NCI-H2196 (cell line): Measurements from ENCODE around the gene SLC30A1.

ENCODE experiments used
- DNase-seq: peaks from one replicate; lab custom pipeline; 2025; ENCODE audit not compliant: unreplicated experiment; lab: John Stamatoyannopoulos, UW

Gene SLC30A1

DNA sequence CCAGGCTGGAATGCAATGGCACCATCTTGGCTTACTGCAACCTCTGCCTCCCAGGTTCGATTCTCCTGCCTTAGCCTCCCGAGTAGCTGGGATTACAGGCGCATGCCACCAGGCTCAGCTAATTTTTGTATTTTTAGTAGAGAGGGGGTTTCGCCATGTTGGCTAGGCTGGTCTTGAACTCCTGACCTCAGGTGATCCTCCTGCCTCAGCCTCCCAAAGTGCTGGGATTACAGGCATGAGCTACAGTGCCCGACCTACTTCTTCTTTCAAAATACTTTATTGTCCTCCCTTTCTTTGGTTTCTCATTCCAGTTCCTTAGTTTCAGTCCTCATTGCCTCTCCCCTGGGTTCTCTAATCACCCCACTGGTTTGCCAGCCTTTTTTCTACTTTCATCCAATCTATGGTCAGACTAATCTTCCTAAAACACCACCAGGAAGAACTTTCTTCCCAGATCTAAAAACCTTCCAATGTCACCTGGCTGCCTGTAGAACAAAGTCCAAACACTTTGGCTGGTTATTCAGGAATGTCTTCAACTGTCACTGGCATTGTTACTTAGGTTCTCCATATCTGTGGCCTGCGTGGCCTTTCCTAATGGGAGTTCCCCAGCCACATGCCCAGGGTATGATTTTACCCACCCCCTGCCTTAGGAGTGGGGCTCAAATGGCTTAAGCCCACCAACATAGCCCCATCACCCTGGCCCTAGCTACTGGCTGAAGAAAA, 29.0 kb upstream of the SLC30A1 start:
- no peak for DNase-seq

DNA sequence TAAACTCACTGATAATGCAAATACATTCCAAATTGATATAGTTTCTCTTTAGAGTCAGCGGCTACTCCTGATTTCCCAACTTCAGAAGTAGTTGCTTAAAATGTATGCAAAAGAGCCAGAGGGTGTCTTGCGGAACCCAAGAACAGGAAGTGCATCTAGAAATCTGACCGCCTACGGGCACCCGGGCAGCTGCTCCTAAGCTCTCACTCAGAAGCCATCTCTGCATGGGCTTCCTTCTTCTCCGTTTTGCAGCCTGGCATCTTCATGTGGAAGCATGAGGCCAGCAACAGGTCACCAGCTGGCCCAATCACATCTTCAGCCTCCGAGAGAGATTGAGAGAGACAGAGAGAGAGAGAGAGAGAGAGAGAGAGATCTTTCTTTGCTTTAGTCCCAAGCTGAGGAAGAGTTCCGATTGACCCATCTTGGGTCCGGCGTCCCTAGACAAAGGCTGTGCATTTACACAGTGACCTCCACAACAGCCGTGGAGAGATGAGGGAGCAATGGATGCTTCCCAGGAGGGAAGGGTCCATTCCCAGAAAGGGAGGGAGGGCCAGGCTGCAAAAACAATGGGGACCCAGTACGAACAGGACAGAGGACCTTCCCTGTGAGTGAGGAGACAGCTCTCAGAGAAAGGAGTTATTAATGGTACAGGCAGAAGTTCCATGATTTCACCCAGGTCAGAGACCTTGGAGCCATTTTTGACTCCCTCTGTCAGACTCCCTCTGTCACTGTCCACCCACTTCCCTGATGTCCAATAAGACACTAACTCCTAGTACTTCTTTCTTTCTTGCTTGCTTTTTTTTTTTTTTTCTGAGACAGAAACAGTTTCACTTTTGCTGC, 28.2 kb upstream of the SLC30A1 start:
- no peak for DNase-seq

DNA sequence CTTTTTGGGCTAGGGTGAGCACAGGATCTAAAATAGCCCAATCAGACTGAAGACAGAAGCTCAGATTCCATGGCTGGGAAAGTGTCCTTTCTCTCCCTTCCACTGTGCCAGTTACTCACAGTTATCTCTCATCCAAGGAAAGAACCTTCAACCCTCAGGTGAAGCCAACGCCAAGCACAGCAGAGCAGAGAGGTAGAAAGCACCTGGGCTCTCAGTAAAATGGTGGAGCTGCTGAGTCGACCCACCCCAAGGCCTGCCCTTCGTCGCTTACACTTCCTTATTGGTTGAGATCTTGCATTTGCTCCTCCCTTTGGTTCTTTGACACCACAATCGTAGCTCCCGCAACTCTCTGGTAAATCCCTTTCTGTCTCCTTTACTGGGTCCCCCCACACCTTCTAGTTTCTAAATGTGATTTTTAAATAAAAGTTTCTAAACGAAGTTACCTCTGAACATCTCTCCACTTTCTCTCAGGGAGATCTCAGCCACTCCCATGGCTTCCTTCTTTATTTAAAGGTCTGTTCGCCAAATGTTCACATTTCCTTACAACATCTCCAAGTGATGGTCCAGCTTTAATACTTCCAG, 27.5 kb upstream of the SLC30A1 start:
- no peak for DNase-seq

DNA sequence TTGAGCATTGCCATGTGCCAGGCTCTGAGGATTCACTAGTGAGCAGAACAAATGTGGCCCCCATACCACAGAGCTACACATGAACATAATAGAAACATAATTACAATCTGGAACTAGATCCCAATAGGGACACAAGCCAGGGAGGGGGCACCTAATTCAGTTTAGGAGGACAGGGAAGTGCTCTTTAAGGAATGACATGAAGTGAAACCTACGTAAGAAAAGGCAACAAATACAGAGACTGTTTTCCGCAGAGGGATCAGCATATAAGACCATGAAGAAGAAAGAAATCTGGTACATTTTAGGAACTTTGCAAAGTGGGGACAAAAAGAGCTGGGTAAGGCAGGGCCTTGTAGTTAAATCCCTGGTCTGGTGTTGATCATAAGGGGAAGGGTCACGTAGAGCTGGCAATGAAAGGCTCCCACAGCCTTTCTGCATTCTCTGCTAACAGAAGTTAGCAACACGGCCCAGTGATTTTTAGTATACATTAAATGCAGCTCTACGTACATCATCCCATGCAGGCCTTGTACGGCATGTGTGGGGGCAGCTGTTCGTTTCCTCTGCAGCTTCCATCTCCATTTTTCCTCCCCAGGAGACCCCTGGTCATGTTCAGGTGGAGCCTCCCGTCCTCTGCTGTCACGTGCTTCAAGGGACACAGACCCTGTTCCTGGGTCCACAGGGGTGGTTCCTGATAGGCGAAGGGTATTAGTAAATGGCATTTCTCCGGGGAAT, 26.8 kb upstream of the SLC30A1 start:
- DNase-seq = no peak

DNA sequence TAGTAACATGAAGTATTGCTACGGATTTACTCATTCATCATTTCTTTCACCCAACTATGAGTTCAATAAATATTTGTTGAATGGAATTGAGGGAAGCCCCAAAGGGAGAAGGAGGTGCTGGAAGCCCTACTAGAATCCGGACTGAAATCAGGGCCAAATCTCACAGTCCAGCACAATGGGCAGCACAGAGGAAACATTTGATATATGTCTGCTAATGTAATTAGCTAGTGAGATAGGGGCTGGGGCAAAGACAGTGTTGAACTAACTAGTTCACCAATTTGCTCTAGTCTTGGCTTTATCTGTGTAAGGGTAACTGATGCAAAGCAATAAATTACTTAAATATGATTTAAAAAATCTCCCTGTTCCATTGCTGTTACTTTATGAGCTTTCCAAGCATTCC, 26.1 kb upstream of the SLC30A1 start:
- DNase-seq = no peak

DNA sequence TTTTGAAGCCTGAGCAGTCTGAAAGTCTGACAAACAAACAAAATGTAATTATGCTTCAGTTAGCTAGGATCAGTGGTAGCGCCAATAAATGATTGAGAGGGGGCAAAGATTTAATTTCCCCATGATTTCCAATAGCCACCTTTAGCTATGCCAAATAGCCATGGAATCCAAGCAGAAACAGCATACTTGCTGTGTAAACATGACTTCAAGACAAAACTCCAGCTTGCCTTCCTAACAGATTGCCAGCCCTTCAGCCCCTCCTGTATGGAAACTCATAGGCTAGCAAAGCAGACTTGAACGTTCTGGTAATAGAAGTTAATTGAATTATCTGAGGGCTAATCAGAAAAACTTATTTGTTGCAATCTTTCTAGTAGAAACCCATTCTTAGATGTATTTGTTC, 25.6 kb upstream of the SLC30A1 start:
- no peak for DNase-seq

DNA sequence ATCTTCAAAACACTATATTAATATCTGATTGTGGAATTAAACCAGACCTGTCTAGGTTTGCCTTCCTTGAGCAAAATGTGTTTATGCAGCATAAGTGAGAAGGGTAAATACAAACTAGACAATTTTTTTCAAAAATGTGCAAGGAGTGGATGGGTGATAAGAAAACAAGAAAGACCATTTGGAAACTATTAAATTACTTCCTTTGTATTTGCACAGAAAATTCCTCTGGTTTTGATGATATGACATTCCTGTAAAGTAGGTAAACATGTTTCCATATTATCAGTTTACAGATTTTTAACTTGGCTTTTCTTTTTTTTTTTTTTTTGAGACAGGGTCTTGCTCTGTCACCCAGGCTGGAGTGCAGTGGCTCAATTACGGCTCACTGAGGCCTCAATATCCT, 24.8 kb upstream of the SLC30A1 start:
- no peak for DNase-seq

DNA sequence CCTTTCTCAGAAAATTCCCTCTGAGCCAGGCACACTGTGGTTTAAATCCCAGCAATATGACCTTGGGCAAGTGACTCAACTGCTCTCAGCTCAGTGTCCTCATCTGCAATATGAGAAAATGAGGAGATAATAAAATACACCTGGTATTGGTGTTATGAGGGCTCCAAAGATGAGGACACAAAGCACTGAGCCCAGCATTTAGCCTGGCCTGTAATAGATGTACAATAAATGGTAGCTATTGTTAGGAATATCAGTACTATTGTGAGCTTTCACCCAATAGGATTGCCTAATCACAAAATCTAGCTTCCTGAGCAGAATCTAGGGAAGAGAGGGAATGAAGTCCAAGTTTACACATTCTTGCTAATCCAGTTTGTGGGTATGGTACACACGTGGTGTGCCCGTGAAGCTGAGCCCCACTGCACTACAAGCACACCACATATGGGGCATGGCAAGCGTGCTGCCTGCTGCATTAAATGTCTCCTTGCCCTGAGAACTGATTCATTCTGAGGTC, 24.3 kb upstream of the SLC30A1 start:
- DNase-seq = no peak

DNA sequence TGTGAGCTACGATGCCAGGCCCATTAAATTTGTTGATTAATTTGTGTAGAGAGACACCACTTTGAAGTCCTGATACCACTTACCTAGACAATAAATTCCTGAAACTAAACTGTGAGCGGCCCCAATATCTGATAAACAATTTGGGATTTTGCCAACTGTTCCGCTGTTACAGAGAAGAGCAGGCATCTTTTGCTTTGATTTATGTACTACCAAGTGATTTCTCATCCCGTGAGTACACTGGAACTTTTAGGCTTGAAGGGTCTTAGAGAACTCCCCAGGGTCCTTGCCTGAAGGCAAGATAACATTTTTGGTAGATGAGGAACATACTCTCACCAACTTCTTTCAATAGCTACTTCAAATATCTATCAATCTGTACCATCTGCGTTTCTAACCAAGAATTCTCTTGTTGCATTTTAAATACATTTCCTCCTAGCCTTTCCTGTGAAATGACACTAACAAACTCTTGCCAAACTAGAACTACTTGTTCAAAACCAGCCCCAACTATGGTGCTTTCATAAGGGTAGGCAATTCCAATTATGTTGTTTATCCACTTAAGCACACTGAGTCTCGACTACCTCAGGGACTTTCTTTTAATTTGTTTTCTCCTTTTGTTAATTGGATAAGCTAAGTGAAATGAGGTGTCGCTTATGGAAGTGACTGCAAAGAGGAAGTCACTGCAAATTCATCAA, 23.2 kb upstream of the SLC30A1 start:
- DNase-seq = no peak

DNA sequence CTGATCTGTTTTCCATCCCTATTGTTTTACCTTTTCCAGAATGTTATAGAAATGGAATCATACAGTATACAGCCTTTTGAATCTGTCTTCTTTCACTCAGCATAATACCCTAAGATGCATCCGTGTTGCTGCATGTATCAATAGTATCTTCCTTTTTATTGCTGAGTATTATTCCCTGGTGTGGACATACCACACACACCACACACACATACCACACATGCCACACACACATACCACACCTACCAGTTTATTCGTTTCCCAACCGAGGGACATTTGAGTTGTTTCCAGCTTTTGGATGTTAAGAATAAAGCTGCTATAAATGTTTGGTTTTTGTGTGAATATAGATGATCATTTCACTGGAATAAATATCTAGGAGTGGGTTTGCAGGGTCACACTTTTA, 22.2 kb upstream of the SLC30A1 start:
- no peak for DNase-seq

DNA sequence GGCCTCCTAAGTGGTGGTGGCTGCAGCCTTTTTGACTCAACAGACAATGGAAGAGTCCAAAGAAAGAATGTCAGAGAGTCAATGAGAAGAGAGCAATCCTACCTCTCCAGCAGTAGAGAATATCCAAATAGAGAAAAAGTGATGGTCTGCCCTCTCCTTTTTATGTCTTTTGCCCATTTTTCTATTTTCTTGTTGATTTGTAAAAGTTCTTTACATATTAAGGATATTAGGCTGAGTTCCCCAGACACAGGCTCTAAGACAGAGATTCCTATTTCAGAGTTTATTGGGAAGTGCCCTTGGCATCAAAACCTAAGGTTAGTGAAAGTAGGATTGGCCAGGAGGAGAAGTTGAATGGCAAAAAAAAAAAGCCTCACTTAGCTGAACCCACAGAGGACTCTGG, 20.3 kb upstream of the SLC30A1 start:
- DNase-seq = no peak

DNA sequence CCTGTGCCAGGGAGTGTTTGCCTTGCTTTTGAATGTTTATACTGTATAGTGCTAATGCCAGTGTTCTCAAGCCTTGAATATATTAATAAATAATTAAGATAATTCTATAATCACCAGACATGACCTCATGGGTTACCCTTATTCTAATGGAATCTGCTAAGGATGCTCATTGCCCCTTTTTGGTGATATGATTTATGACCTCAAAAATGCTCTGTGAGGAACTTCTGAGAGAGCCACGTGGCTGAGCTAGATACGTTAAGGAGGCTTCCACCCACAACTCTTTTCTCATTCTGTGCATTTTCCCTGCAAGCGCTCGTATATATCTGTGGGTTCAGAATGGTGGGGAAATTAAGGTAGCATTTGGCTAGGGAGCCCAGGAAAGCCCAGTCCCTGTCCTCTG, 19.6 kb upstream of the SLC30A1 start:
- DNase-seq = no peak

DNA sequence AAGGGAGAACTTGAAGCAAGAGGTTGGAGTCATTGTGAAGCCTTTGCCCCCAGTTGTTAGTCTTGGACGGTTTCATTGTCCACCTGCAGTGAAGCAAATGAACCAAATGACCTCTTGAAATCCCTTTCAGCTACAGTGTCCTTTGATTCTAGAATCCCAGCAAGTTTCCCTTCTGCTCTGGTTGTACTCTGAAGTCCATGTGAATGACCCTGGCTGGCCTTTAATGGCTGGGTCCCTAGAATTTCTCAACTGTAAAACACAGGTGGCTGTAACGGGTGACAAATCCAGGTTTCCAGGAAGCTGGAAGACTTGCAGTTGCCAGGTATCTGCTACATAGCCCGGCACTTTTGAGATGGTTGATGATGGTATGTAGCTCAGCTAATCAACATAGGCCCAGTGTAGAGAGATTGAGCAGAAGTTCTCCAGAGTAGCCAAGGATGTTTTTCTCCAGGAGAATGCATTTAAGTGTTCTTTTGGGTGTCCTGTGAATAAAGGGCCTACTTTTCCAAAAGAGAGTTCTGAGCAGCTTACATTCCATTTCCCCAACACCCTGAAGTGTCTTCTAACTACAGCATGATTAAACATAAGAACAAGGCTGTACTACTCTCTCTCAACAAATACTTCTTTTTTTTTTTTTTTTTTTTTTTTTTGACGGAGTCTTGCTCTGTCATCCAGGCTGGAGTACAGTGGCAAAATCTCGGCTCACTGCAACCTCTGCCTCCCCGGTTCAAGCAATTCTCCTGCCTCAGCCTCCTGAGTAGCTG, 17.6 kb upstream of the SLC30A1 start:
- DNase-seq = no peak

DNA sequence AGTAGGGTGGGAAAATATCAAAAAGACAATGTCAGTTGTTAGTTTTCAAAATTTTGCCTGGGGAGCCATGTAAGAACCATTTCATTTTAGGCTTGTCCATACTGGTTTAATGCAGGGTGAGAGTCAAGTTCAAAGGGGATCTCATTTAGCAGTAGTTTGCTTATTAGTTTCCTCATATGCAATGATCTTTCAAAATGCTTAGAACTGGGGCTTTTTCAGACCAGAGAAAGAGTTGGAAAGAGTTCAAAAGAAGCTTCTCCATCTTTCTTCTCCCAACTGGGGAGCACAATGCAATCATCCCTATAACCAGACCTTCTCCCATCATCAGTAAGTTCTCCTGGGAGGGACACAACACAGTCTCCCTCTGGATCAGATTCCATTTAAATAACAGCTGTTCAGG, 16.5 kb upstream of the SLC30A1 start:
- DNase-seq = no peak

DNA sequence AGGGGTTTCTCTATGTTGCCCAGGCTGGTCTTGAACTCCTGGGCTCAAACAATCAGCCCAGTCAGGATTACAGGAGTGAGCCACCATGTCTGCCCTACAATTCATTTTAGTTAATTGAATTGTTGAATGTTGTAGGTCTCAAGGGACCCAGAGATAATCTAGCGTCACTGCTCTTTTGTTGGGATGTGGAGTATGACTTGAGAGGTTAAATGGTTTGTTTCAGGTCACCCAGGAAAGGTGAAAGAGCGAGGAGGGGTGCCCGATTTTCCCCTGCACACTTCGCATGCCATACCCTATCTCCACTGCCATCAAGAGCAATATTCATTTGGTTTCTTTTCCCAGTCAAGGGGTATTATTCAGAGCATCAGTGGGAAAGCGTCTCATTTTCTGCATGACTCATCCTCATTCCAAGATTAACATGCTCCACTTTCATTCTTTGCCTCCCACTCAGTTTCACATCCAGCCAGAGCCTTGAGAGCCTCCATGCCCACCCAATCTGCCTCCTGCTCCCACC, 13.1 kb upstream of the SLC30A1 start:
- no peak for DNase-seq

DNA sequence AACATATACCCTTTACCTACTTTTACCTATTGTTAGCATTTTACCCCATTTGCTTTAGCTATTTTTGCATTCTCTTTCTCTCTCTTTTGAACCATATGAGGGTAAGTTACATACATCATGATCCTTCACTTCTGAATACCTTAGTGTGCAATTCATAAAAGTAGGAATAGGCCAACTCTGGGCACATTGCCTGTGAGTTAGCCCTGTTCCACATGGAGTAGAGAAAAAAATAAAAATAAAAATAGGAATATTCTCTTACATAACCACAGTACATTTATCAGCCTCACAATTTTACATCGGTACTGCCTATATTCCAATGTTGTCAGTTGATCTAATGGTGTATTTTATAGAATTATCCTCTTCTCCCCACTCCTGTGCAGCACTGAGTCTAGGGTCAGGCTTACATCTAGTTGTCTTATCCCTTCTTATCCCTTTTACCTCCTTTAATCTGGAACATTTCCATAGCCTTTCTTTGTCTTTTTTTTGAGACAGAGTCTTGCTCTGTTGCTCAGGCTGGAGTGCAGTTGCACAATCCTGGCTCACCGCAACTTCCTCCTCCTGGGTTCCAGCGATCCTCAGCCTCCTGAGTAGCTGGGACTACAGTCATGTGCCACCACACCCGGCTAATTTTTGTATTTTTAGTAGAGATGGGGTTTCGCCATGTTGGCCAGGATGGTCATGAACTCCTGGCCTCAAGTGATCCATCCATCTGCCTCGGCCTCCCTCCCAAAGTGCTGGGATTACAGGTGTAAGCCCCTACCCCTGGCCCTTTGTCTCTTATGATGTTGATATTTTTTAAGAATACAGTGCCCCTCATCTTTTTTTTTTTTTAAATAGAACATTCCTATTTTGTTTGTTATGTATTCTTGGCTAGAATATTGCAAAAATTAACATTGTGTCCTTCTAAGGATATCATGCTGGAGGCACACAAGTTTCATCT, 11.1 kb upstream of the SLC30A1 start:
- DNase-seq = no peak

DNA sequence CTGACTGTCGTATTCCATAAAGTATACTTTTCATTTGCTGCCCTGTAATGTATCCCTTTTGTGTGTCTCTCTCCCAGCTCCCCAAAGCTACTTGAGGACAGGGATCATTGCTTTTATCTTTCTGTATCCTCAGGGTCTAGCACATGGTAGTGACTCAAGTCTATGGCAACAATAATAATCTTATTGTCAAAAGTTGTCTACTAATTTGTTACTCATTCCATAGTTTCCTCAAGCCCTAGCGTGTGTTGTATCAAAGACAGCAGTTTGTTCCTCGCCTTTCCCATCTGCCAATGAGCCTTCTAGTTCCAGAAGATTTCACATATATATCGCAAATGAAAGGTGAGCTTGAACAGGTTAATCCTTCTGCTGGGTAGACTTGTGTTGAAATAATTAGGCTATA, 9.8 kb upstream of the SLC30A1 start:
- no peak for DNase-seq

DNA sequence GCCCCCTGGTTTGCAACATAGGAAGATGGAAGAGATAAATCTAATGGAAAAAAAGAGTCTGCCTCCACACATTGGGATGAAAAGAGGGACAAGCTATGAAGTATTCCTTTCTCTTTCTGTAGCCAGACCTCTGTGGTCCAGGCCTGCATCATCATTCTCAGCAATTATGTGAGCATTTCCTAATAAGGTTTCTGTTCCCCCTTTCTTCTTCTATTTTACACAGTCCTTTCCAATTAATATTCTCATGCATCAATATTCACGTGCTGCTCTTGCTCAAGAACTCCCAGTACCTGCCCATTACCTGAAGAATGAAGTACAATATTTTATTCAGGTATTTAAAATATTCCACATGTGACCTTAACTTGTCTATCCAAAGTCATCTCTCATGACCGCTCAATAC, 8.2 kb upstream of the SLC30A1 start:
- no peak for DNase-seq

DNA sequence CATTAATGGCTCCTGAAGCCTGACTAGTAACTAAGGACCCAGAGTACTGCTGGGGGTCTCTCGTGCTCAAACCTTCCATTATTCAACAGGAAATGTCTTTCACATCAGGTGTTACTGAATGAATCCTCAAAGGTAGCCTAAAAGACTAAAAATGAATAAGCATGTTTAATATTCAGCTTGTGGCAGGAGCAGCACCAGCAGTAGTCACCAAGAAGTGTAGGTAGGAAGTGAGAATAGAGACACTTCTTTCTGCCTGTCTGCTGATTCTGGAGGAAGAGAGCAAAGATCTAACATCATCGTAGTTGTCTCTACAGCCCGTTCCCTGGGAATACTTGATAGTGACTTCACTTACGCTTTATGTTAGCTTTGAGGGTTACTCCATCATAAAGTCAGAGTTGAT, 7.6 kb upstream of the SLC30A1 start:
- no peak for DNase-seq
